SK-N-SH treated with all-trans-retinoic acid at 6 μM for 48 hours (cell line): ENCODE data around the gene PLEKHH3.

Experiments
- ATAC-seq: fragments of 200-7000 bp; cut with Tn5 transposase; 3 replicates; pipeline ENCODE4 v1.9.1; 2020; ENCODE audit warnings: mild to moderate bottlenecking, moderate library complexity
- ARNTL ChIP-seq: fragments of 450-650 bp; formaldehyde crosslinking; IDR thresholded peaks from 2 replicates; pipeline ENCODE4 v1.5.0; 2020; ENCODE audit warnings: low read depth, mild to moderate bottlenecking, moderate library complexity, borderline replicate concordance
- BACH2 ChIP-seq: fragments of 250-450 bp; sonication (Bioruptor Pico); IDR thresholded peaks from 2 replicates; pipeline ENCODE4 v1.9.0; 2021; ENCODE audit warnings: mild to moderate bottlenecking, borderline replicate concordance
- CSDC2 ChIP-seq: fragments of 250-450 bp; sonication (Bioruptor Pico); IDR thresholded peaks from 2 replicates; pipeline ENCODE4 v1.5.0; 2020; ENCODE audit warnings: mild to moderate bottlenecking, moderate library complexity
- CSRNP3 ChIP-seq: fragments of 250-450 bp; sonication (Bioruptor Pico); IDR thresholded peaks from 2 replicates; pipeline ENCODE4 v1.5.1; 2021; ENCODE audit warnings: mild to moderate bottlenecking, moderate library complexity
- ESRRG ChIP-seq: fragments of 250-450 bp; sonication (Bioruptor Pico); IDR thresholded peaks from 2 replicates; pipeline ENCODE4 v1.6.1; 2021; ENCODE audit warnings: mild to moderate bottlenecking
- ISL1 ChIP-seq: fragments of 250-450 bp; sonication (Bioruptor Pico); IDR thresholded peaks from 2 replicates; pipeline ENCODE4 v2.1.2; 2022; ENCODE audit warnings: mild to moderate bottlenecking, moderate library complexity
- OSR1 ChIP-seq: fragments of 250-450 bp; sonication (Bioruptor Pico); IDR thresholded peaks from 2 replicates; pipeline ENCODE4 v1.8.0; 2022; ENCODE audit warnings: moderate library complexity, mild to moderate bottlenecking, inconsistent platforms
- PPARA ChIP-seq: fragments of 250-450 bp; sonication (Bioruptor Pico); IDR thresholded peaks from 2 replicates; pipeline ENCODE4 v1.5.0; 2020; ENCODE audit warnings: mild to moderate bottlenecking, borderline replicate concordance
- RARB ChIP-seq: fragments of 250-450 bp; sonication (Bioruptor Pico); IDR thresholded peaks from 2 replicates; pipeline ENCODE4 v1.8.0; 2021; ENCODE audit warnings: mild to moderate bottlenecking, moderate library complexity
- SNAI2 ChIP-seq: fragments of 250-450 bp; sonication (Bioruptor Pico); IDR thresholded peaks from 2 replicates; pipeline ENCODE4 v1.5.0; 2020; ENCODE audit warnings: mild to moderate bottlenecking, moderate library complexity
- TCF4 ChIP-seq: fragments of 250-450 bp; sonication (Bioruptor Pico); IDR thresholded peaks from 2 replicates; pipeline ENCODE4 v1.8.0; 2021; ENCODE audit warnings: mild to moderate bottlenecking, moderate library complexity, borderline replicate concordance
- TOX ChIP-seq: fragments of 250-450 bp; sonication (Bioruptor Pico); IDR thresholded peaks from 2 replicates; pipeline ENCODE4 v1.8.0; 2021; ENCODE audit warnings: mild to moderate bottlenecking, moderate library complexity, borderline replicate concordance
- TSHZ2 ChIP-seq: fragments of 250-450 bp; sonication (Bioruptor Pico); IDR thresholded peaks from 2 replicates; pipeline ENCODE4 v1.5.0; 2020; ENCODE audit warnings: mild to moderate bottlenecking, moderate library complexity
- ZC3H10 ChIP-seq: fragments of 250-450 bp; sonication (Bioruptor Pico); IDR thresholded peaks from 2 replicates; pipeline ENCODE4 v1.5.1; 2021; ENCODE audit warnings: mild to moderate bottlenecking, moderate library complexity
- ZFP3 ChIP-seq: fragments of 250-450 bp; sonication (Bioruptor Pico); IDR thresholded peaks from 2 replicates; pipeline ENCODE4 v1.5.0; 2020; ENCODE audit warnings: mild to moderate bottlenecking, moderate library complexity
- ZFP30 ChIP-seq: fragments of 450-650 bp; formaldehyde crosslinking; IDR thresholded peaks from 2 replicates; pipeline ENCODE4 v1.5.0; 2022; ENCODE audit warnings: mild to moderate bottlenecking, moderate library complexity
- ZNF565 ChIP-seq: fragments of 450-650 bp; formaldehyde crosslinking; conservative IDR thresholded peaks from 2 replicates; pipeline ENCODE4 v1.5.0; 2020; ENCODE audit warnings: low read depth, mild to moderate bottlenecking, moderate library complexity
- ZNF70 ChIP-seq: fragments of 450-650 bp; formaldehyde crosslinking; IDR thresholded peaks from 2 replicates; pipeline ENCODE4 v1.5.0; 2020; ENCODE audit warnings: mild to moderate bottlenecking, moderate library complexity
- ZNF8 ChIP-seq: fragments of 450-650 bp; formaldehyde crosslinking; IDR thresholded peaks from 2 replicates; pipeline ENCODE4 v1.5.0; 2020; ENCODE audit warnings: mild to moderate bottlenecking, moderate library complexity
- TF ChIP-seq, protein P1 (sequence below): fragments of 250-450 bp; sonication (Bioruptor Pico); IDR thresholded peaks from 2 replicates; pipeline ENCODE4 v1.5.1; 2020; ENCODE audit warnings: low read depth, mild to moderate bottlenecking, moderate library complexity
- TF ChIP-seq, protein P2 (sequence below): fragments of 250-450 bp; sonication (Bioruptor Pico); IDR thresholded peaks from 2 replicates; pipeline ENCODE4 v1.8.0; 2021; ENCODE audit warnings: low read depth, mild to moderate bottlenecking, moderate library complexity, borderline replicate concordance
- TF ChIP-seq, protein P3 (sequence below): fragments of 250-450 bp; sonication (Bioruptor Pico); IDR thresholded peaks from 2 replicates; pipeline ENCODE4 v1.8.0; 2020; ENCODE audit warnings: mild to moderate bottlenecking, moderate library complexity, borderline replicate concordance

The PLEKHH3 gene

DNA sequence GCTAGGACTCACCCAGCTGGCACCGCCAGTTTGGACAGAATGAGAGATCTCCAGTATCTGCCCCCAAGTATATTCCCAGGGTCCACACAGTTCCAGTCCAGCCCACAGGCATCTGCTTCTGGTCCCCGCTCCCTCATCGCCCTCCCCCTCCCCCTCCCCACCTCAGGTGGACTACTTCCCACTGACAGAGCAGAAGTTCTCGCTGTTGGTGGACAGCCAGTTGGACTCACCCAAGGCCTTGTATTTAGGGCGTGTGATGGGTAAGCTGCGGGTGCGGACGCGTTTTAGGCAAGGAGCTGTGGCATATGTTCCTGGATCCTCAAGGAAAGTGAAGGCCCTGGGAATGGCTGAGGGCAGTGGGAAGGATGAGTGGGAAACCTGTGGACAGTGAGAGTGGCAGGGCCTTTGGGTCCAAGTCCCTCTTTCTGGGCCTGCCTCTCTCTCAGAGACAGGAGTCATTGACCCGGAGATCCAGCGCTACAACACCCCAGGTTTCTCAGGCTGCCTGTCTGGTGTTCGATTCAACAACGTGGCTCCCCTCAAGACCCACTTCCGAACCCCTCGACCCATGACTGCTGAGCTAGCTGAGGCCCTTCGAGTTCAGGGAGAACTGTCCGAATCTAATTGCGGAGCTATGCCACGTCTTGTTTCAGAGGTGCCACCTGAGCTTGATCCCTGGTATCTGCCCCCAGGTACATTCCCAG lies 20.5 kb upstream of the PLEKHH3 start:
- TF ChIP-seq ISL1 (CRISPR knock-in tag) (no peak), ARNTL (CRISPR knock-in tag) (no peak), SNAI2 (CRISPR knock-in tag) (no peak), ZNF8 (CRISPR knock-in tag) (no peak), ZFP3 (no peak), RARB (CRISPR knock-in tag) (no peak), ZNF565 (CRISPR knock-in tag) (no peak), ZC3H10 (CRISPR knock-in tag) (no peak), TSHZ2 (CRISPR knock-in tag) (no peak), TCF4 (CRISPR knock-in tag) (no peak)
- TF ChIP-seq, protein P1, sequence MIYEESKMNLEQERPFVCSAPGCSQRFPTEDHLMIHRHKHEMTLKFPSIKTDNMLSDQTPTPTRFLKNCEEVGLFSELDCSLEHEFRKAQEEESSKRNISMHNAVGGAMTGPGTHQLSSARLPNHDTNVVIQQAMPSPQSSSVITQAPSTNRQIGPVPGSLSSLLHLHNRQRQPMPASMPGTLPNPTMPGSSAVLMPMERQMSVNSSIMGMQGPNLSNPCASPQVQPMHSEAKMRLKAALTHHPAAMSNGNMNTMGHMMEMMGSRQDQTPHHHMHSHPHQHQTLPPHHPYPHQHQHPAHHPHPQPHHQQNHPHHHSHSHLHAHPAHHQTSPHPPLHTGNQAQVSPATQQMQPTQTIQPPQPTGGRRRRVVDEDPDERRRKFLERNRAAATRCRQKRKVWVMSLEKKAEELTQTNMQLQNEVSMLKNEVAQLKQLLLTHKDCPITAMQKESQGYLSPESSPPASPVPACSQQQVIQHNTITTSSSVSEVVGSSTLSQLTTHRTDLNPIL = no peak
- TF ChIP-seq, protein P2, sequence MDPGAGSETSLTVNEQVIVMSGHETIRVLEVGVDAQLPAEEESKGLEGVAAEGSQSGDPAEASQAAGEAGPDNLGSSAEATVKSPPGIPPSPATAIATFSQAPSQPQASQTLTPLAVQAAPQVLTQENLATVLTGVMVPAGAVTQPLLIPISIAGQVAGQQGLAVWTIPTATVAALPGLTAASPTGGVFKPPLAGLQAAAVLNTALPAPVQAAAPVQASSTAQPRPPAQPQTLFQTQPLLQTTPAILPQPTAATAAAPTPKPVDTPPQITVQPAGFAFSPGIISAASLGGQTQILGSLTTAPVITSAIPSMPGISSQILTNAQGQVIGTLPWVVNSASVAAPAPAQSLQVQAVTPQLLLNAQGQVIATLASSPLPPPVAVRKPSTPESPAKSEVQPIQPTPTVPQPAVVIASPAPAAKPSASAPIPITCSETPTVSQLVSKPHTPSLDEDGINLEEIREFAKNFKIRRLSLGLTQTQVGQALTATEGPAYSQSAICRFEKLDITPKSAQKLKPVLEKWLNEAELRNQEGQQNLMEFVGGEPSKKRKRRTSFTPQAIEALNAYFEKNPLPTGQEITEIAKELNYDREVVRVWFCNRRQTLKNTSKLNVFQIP (CRISPR knock-in tag) = no peak
- TF ChIP-seq, protein P3, sequence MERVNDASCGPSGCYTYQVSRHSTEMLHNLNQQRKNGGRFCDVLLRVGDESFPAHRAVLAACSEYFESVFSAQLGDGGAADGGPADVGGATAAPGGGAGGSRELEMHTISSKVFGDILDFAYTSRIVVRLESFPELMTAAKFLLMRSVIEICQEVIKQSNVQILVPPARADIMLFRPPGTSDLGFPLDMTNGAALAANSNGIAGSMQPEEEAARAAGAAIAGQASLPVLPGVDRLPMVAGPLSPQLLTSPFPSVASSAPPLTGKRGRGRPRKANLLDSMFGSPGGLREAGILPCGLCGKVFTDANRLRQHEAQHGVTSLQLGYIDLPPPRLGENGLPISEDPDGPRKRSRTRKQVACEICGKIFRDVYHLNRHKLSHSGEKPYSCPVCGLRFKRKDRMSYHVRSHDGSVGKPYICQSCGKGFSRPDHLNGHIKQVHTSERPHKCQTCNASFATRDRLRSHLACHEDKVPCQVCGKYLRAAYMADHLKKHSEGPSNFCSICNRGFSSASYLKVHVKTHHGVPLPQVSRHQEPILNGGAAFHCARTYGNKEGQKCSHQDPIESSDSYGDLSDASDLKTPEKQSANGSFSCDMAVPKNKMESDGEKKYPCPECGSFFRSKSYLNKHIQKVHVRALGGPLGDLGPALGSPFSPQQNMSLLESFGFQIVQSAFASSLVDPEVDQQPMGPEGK (CRISPR knock-in tag) = no peak
- ATAC-seq = no peak

- no peak for ATAC-seq
- no peak for TF ChIP-seq ISL1 (CRISPR knock-in tag)
- no peak for TF ChIP-seq OSR1
- no peak for TF ChIP-seq ZFP3
- TF ChIP-seq PPARA (CRISPR knock-in tag) = no peak
- TF ChIP-seq ZNF8 (CRISPR knock-in tag) = no peak
- TF ChIP-seq, protein P2 (CRISPR knock-in tag) = no peak
- TF ChIP-seq ESRRG (CRISPR knock-in tag) = no peak
- TF ChIP-seq ZNF565 (CRISPR knock-in tag) = no peak
- TF ChIP-seq, protein P3 (CRISPR knock-in tag) = no peak
- no peak for TF ChIP-seq ZNF70 (CRISPR knock-in tag)
- no peak for TF ChIP-seq ZFP30 (CRISPR knock-in tag)
- TF ChIP-seq SNAI2 (CRISPR knock-in tag) = no peak
- no peak for TF ChIP-seq CSDC2 (CRISPR knock-in tag)
- no peak for TF ChIP-seq ARNTL (CRISPR knock-in tag)
- TF ChIP-seq TOX (CRISPR knock-in tag) = no peak
- no peak for TF ChIP-seq CSRNP3 (CRISPR knock-in tag)
- TF ChIP-seq BACH2 (CRISPR knock-in tag) = no peak
Measured at GRCh38 chr17:42695500-42695899, 18.7 kb upstream of the PLEKHH3 start.
